Calu3 (cell line): ENCODE measurements around the gene TCF12. TPM values are rescaled to one million over a fixed set of nuclear protein-coding genes. Genes with fewer than 3 reads are reported as not detected.

Experiments
- BruUV-seq: library from RNA; stranded (reverse); fragments of 400-500 nt; replicated peaks from 2 replicates; lab custom pipeline; 2021; lab: Mats Ljungman, UMichigan
- CTCF ChIA-PET: fragments of 300-600 bp; sonication (Branson Sonifier 250); formaldehyde crosslinking; loops from one replicate; lab custom pipeline; 2022; ENCODE audit warnings: antibody characterized with exemption; lab: Charles Lee
- DNase-seq: peaks from one replicate; pipeline ENCODE4 v3.0.0; 2022
- H3K27ac Mint-ChIP-seq: one replicate; pipeline ENCODE4 v1.8.0; 2022; ENCODE audit warnings: mixed read lengths; ENCODE audit not compliant: unreplicated experiment
- H3K27me3 Mint-ChIP-seq: one replicate; pipeline ENCODE4 v1.8.0; 2022; ENCODE audit warnings: mixed read lengths; ENCODE audit not compliant: unreplicated experiment
- H3K36me3 Mint-ChIP-seq: one replicate; pipeline ENCODE4 v1.8.0; 2022; ENCODE audit warnings: mild to moderate bottlenecking, moderate library complexity, mixed read lengths; ENCODE audit not compliant: insufficient read depth, unreplicated experiment
- H3K4me1 Mint-ChIP-seq: one replicate; pipeline ENCODE4 v1.8.0; 2022; ENCODE audit warnings: mild to moderate bottlenecking, low read depth, mixed read lengths; ENCODE audit not compliant: unreplicated experiment
- H3K4me3 Mint-ChIP-seq: one replicate; pipeline ENCODE4 v1.8.0; 2022; ENCODE audit warnings: mild to moderate bottlenecking, low read depth, moderate library complexity, mixed read lengths; ENCODE audit not compliant: unreplicated experiment
- H3K9me3 Mint-ChIP-seq: one replicate; pipeline ENCODE4 v1.8.0; 2022; ENCODE audit warnings: low read depth, mixed read lengths; ENCODE audit not compliant: unreplicated experiment
- intact Hi-C: fragments of 100-400 bp; cut with micrococcal nuclease; formaldehyde crosslinking; loops from one replicate; pipeline ENCODE4 v1.10.0; 2022; ENCODE audit not compliant: unreplicated experiment
- total RNA-seq: library from RNA; stranded (reverse); gene quantifications from 2 replicates; pipeline ENCODE4 v1.2.3, GENCODE V29; 2022
- TF ChIP-seq, protein P1 (sequence below): fragments of 200-600 bp; IDR thresholded peaks from one replicate; pipeline ENCODE4 v1.8.0; 2022; ENCODE audit warnings: antibody characterized with exemption; ENCODE audit not compliant: unreplicated experiment

TCF12 gene
- total RNA-seq, 1 experiment from 2014 or later = 127 TPM

DNA sequence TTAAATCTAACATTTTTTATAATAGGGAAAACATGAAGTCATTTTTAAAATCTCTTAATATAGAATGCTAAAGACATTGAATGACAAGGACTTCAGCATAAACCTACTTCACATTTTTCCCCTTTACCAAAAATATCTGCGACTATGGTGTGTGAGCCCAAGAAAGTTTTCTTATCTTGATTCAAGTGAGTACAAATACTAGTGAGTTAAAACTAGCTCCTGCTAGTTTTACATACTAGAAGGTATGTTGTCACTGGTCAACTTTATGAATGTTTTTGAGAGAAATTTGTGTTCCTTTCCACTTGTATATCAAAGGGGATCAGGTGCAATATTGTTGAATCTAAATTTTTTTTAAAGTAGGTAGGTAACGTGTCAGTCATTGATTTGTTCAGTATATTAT lies 305.4 kb downstream of the TCF12 start:
- CTCF ChIA-PET = interaction anchor here (0.6 kb wide), 1 partner anchor 27 kb away, joined by 4 read pairs; no protein-coding TSS in a partner anchor
- no TSS peak for BruUV-seq
- peaks cover 10% of the 10 kb centered on the region for H3K4me1 Mint-ChIP-seq
- DNase-seq = no peak
- H3K36me3 Mint-ChIP-seq = no peaks in the 10 kb centered on the region
- H3K27ac Mint-ChIP-seq = no peak overlapping the region
- no peaks in the 10 kb centered on the region for H3K27me3 Mint-ChIP-seq
- H3K9me3 Mint-ChIP-seq = no peaks in the 10 kb centered on the region
- intact Hi-C loops = no loop called here
- TF ChIP-seq, protein P1, sequence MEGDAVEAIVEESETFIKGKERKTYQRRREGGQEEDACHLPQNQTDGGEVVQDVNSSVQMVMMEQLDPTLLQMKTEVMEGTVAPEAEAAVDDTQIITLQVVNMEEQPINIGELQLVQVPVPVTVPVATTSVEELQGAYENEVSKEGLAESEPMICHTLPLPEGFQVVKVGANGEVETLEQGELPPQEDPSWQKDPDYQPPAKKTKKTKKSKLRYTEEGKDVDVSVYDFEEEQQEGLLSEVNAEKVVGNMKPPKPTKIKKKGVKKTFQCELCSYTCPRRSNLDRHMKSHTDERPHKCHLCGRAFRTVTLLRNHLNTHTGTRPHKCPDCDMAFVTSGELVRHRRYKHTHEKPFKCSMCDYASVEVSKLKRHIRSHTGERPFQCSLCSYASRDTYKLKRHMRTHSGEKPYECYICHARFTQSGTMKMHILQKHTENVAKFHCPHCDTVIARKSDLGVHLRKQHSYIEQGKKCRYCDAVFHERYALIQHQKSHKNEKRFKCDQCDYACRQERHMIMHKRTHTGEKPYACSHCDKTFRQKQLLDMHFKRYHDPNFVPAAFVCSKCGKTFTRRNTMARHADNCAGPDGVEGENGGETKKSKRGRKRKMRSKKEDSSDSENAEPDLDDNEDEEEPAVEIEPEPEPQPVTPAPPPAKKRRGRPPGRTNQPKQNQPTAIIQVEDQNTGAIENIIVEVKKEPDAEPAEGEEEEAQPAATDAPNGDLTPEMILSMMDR = no peak
- H3K4me3 Mint-ChIP-seq = no peak overlapping the region

DNA sequence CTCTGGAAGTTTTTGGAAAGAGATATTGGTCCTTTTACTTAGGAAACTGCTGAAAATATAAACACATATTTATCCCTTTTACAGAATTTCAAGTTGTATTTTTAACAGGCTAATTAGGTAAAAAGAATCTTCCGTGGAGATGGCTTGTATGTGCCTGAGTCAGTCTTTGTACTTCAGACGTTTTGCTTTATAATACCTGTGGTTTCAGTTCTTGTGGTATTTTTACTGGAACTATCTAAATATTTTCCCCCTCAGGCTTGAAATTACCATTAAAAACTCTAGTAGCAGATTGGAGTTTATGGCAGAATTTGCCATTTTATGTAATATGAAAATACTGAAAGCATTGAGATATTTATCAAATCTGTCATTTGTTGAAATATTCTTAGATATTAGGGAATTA lies 306.2 kb downstream of the TCF12 start:
- no TSS peak for BruUV-seq
- CTCF ChIA-PET = no interaction called here
- no peaks in the 10 kb centered on the region for H3K27me3 Mint-ChIP-seq
- TF ChIP-seq, protein P1 = no peak
- no peak overlapping the region for H3K27ac Mint-ChIP-seq
- intact Hi-C loops = no loop called here
- no peaks in the 10 kb centered on the region for H3K36me3 Mint-ChIP-seq
- DNase-seq = no peak
- H3K9me3 Mint-ChIP-seq = no peaks in the 10 kb centered on the region
- H3K4me1 Mint-ChIP-seq = peaks cover 10% of the 10 kb centered on the region
- no peak overlapping the region for H3K4me3 Mint-ChIP-seq

DNA sequence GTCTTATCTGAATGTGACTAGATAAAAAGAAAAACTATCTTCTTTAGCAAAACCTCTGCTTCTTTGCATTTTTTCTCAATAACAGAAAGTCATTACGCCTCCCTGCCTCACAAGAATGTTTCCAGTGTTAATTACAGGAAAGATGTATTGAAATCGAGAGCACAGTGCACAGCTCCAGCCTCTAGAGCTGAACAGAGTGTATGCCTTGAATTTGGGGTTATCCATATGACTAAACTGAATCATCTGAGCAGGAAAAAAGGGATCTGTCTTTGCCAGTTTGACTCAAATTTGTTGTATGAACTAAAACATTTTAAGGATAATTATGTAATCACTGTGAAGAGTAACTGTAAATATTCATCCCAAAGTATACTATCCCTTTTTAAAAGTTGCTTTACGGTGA lies 308.7 kb downstream of the TCF12 start:
- no peaks in the 10 kb centered on the region for H3K36me3 Mint-ChIP-seq
- H3K4me3 Mint-ChIP-seq = no peak overlapping the region
- DNase-seq = no peak
- TF ChIP-seq, protein P1 = no peak
- no TSS peak for BruUV-seq
- no peak overlapping the region for H3K27ac Mint-ChIP-seq
- intact Hi-C loops = no loop called here
- no peaks in the 10 kb centered on the region for H3K4me1 Mint-ChIP-seq
- CTCF ChIA-PET = no interaction called here
- no peaks in the 10 kb centered on the region for H3K27me3 Mint-ChIP-seq
- no peaks in the 10 kb centered on the region for H3K9me3 Mint-ChIP-seq

DNA sequence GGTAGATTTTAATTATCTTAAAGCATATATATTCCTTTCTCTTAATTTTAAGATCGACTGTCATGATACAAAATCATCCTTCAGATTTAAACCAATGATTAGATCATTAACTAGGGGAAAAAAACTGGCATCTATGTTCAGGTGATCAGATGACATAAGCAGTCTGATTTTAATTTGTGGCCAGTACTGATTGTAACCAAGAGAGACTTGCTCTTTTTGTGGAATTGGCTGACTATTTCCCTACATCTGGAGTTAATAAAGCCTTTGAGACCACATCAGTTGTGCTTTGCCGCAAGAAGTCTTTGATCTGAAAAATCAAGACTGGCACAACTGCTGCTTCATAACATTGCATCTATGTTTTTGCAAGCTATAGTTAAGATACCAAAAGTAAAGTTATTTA lies 309.5 kb downstream of the TCF12 start:
- CTCF ChIA-PET = no interaction called here
- intact Hi-C loops = no loop called here
- no peaks in the 10 kb centered on the region for H3K36me3 Mint-ChIP-seq
- no peak overlapping the region for H3K27ac Mint-ChIP-seq
- no TSS peak for BruUV-seq
- no peaks in the 10 kb centered on the region for H3K27me3 Mint-ChIP-seq
- no peaks in the 10 kb centered on the region for H3K9me3 Mint-ChIP-seq
- no peaks in the 10 kb centered on the region for H3K4me1 Mint-ChIP-seq
- DNase-seq = no peak
- H3K4me3 Mint-ChIP-seq = no peak overlapping the region
- TF ChIP-seq, protein P1 = no peak

DNA sequence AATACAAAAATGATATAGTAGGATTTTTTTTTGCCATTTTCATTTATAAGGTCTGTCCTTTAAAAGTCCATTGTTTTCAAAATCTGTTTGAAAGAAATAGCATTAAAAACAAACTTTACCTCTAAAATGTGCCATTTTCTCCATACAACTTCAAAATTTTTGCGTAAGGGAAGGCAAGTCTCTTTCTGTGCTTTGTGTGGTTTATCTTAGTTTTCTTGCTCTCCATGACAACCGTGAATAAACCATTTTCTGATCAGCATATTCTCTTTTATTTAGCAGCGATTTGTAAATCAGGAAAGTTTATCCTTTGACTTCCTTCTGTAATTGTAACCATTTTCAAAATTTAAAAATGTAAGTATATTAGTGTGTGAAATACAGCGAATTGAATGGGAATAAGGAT lies 310.0 kb downstream of the TCF12 start:
- Mint-ChIP-seq H3K27ac (no peak overlapping the region), H3K4me1 (no peaks in the 10 kb centered on the region), H3K27me3 (no peaks in the 10 kb centered on the region), H3K4me3 (no peak overlapping the region), H3K36me3 (no peaks in the 10 kb centered on the region), H3K9me3 (no peaks in the 10 kb centered on the region)
- no peak for DNase-seq
- BruUV-seq = no TSS peak
- CTCF ChIA-PET = no interaction called here
- intact Hi-C loops = no loop called here
- TF ChIP-seq, protein P1 = no peak
